Measurements from ENCODE around the gene MED27. TPM values are rescaled to one million over a fixed set of nuclear protein-coding genes. Genes with fewer than 3 reads are reported as not detected.

The MED27 gene
- total RNA-seq, 2 donors from 2014 or later = 29.8 to 37.0 TPM

- Mint-ChIP-seq H3K36me3 (ENCODE audit: low read depth) (peaks cover 11% of the 10 kb centered on the region), H3K4me1 (no peaks in the 10 kb centered on the region), H3K4me3 (no peak overlapping the region), H3K27me3 (ENCODE audit: insufficient read depth) (no peaks in the 10 kb centered on the region), H3K27ac (no peak overlapping the region), H3K9me3 (no peaks in the 10 kb centered on the region)
- H3K27me3 ChIP-seq (ENCODE audit: control insufficient read depth, insufficient read depth, low read length, poor library complexity, severe bottlenecking) = no peaks in the 10 kb centered on the region
- no peak for DNase-seq
- H3K27ac ChIP-seq (ENCODE audit: low read depth, low read length) = no peak overlapping the region
- no peak overlapping the region for H3K4me3 ChIP-seq (ENCODE audit: low read length)
- TF ChIP-seq CTCF (conservative IDR thresholded peaks at IDR 0.05) = no peak
- H3K36me3 ChIP-seq (ENCODE audit: control insufficient read depth, insufficient read depth, low read length) = peaks cover 12% of the 10 kb centered on the region
- 89 to 92% methylated on average over 5 to 6 of the region's 6 CpGs for WGBS, 2 experiments (ENCODE audit: insufficient coverage in 1 of 2, insufficient read length in 1 of 2)
- H3K9ac ChIP-seq (ENCODE audit: extremely low read depth, low read length, poor library complexity, severe bottlenecking) = no peak overlapping the region
- H3K9me3 ChIP-seq (ENCODE audit: control insufficient read depth, low read length) = peaks cover 9% of the 10 kb centered on the region
- H3K4me1 ChIP-seq (ENCODE audit: control insufficient read depth, insufficient read depth, low read length) = no peaks in the 10 kb centered on the region
These were observed 16.4 kb downstream of the MED27 start for GRCh38 chr9:132063281-132063680.

- peaks cover 15% of the 10 kb centered on the region for H3K36me3 Mint-ChIP-seq (ENCODE audit: low read depth)
- no peaks in the 10 kb centered on the region for H3K27me3 Mint-ChIP-seq (ENCODE audit: insufficient read depth)
- Histone ChIP-seq H3K4me3 (ENCODE audit: low read length) (no peak overlapping the region), H3K4me1 (ENCODE audit: control insufficient read depth, insufficient read depth, low read length) (no peaks in the 10 kb centered on the region), H3K9me3 (ENCODE audit: control insufficient read depth, low read length) (peaks cover 11% of the 10 kb centered on the region), H3K27ac (ENCODE audit: low read depth, low read length) (no peak overlapping the region), H3K27me3 (ENCODE audit: control insufficient read depth, insufficient read depth, low read length, poor library complexity, severe bottlenecking) (no peaks in the 10 kb centered on the region), H3K36me3 (ENCODE audit: control insufficient read depth, insufficient read depth, low read length) (peaks cover 13% of the 10 kb centered on the region), H3K9ac (ENCODE audit: extremely low read depth, low read length, poor library complexity, severe bottlenecking) (no peak overlapping the region)
- 94% methylated on average over 3 to 4 of the region's 4 CpGs for WGBS, 2 experiments (ENCODE audit: insufficient coverage in 1 of 2, insufficient read length in 1 of 2)
- no peaks in the 10 kb centered on the region for H3K4me1 Mint-ChIP-seq
- TF ChIP-seq CTCF (conservative IDR thresholded peaks at IDR 0.05) = no peak
- H3K9me3 Mint-ChIP-seq = no peaks in the 10 kb centered on the region
- no peak overlapping the region for H3K27ac Mint-ChIP-seq
- no peak for DNase-seq
- H3K4me3 Mint-ChIP-seq = no peak overlapping the region
These were observed 16.9 kb downstream of the MED27 start for GRCh38 chr9:132062806-132063205.

- no peak for TF ChIP-seq CTCF (conservative IDR thresholded peaks at IDR 0.05)
- H3K27me3 ChIP-seq (ENCODE audit: control insufficient read depth, insufficient read depth, low read length, poor library complexity, severe bottlenecking) = no peaks in the 10 kb centered on the region
- no peaks in the 10 kb centered on the region for H3K4me1 ChIP-seq (ENCODE audit: control insufficient read depth, insufficient read depth, low read length)
- H3K4me3 ChIP-seq (ENCODE audit: low read length) = no peak overlapping the region
- peaks cover 13% of the 10 kb centered on the region for H3K36me3 ChIP-seq (ENCODE audit: control insufficient read depth, insufficient read depth, low read length)
- H3K9ac ChIP-seq (ENCODE audit: extremely low read depth, low read length, poor library complexity, severe bottlenecking) = no peak overlapping the region
- H3K27ac ChIP-seq (ENCODE audit: low read depth, low read length) = no peak overlapping the region
- H3K27me3 Mint-ChIP-seq (ENCODE audit: insufficient read depth) = no peaks in the 10 kb centered on the region
- peaks cover 3% of the 10 kb centered on the region for H3K4me1 Mint-ChIP-seq
- no peaks in the 10 kb centered on the region for H3K9me3 Mint-ChIP-seq
- H3K4me3 Mint-ChIP-seq = no peak overlapping the region
- H3K27ac Mint-ChIP-seq = no peak overlapping the region
- H3K36me3 Mint-ChIP-seq (ENCODE audit: low read depth) = peaks cover 15% of the 10 kb centered on the region
- 79 to 93% methylated on average over 3 of the region's 3 CpGs for WGBS, 2 experiments (ENCODE audit: insufficient coverage in 1 of 2, insufficient read length in 1 of 2)
- H3K9me3 ChIP-seq (ENCODE audit: control insufficient read depth, low read length) = peaks cover 11% of the 10 kb centered on the region
- no peak for DNase-seq
These were observed 18.1 kb downstream of the MED27 start for GRCh38 chr9:132061526-132061925.

All from endodermal cell (in vitro differentiated cells).